SK-N-SH (cell line): ENCODE results near the gene EEFSEC. TPM values are rescaled to one million over a fixed set of nuclear protein-coding genes. Genes with fewer than 3 reads are reported as not detected.

Experiments
- CTCF ChIA-PET: fragments of 300-600, 350-600 bp; formaldehyde crosslinking; extraction: SDS; loops from one replicate; lab custom pipeline; 2021; lab: Yijun Ruan, JAX
- POLR2A ChIA-PET: fragments of 350-600 bp; sonication (Branson Sonifier 250); formaldehyde crosslinking; extraction: SDS; loops from one replicate; lab custom pipeline; 2020; ENCODE audit warnings: antibody characterized with exemption, inconsistent platforms; lab: Yijun Ruan, JAX
- DNase-seq: peaks from one replicate; pipeline ENCODE4 v3.0.0; 2012
- H2AFZ ChIP-seq: fragments of 200-600 bp; sonication (generic); 2 replicates; pipeline ENCODE4 v1.8.1; 2016; ENCODE audit warnings: antibody characterized with exemption, mild to moderate bottlenecking, low read depth
- H3F3A ChIP-seq: fragments of 200-600 bp; sonication (generic); replicated peaks from 2 replicates; pipeline ENCODE3; 2016; ENCODE audit warnings: antibody characterized with exemption, mild to moderate bottlenecking; ENCODE audit not compliant: insufficient read depth
- H3K27ac ChIP-seq, 2 experiments: fragments of 200-500 bp in 1 of 2; fragments of 200-600 bp in 1 of 2; sonication (Bioruptor generic) in 1 of 2; sonication (generic), shearing (Covaris generic) in 1 of 2; 2 replicates each; pipeline versions ENCODE4 v1.5.1 to v1.6.1; 2014 to 2016; ENCODE audit warnings: low read depth in 2 of 2, inconsistent platforms in 1 of 2, low read length in 1 of 2, mild to moderate bottlenecking in 1 of 2, mixed read lengths in 1 of 2
- H3K27me3 ChIP-seq: fragments of 200-600 bp; sonication (generic), shearing (Covaris generic); 2 replicates; pipeline ENCODE4 v1.6.1; 2016; ENCODE audit warnings: mixed run types; ENCODE audit not compliant: insufficient read depth
- H3K36me3 ChIP-seq, 2 experiments: fragments of 200-500 bp in 1 of 2; fragments of 200-600 bp in 1 of 2; sonication (Bioruptor generic) in 1 of 2; sonication (generic) in 1 of 2; replicated peaks in 1 of 2; 2 replicates each; pipeline versions ENCODE3 to v1.5.1; 2014 to 2016; ENCODE audit warnings: low read length in 1 of 2, mild to moderate bottlenecking in 1 of 2; ENCODE audit not compliant: insufficient read depth in 2 of 2, control insufficient read depth in 1 of 2
- H3K4me1 ChIP-seq, 2 experiments: fragments of 200-500 bp in 1 of 2; fragments of 200-600 bp in 1 of 2; sonication (Bioruptor generic) in 1 of 2; sonication (generic), shearing (Covaris generic) in 1 of 2; 2 replicates each; pipeline versions ENCODE4 v1.5.1 to v1.6.1; 2014 to 2016; ENCODE audit warnings: low read depth in 1 of 2, low read length in 1 of 2, mixed run types in 1 of 2; ENCODE audit not compliant: insufficient read depth in 2 of 2, control insufficient read depth in 1 of 2
- H3K4me2 ChIP-seq: fragments of 200-600 bp; sonication (generic), shearing (Covaris generic); 2 replicates; pipeline ENCODE4 v1.6.1; 2017; ENCODE audit warnings: mixed run types
- H3K4me3 ChIP-seq, 2 experiments: fragments of 200-500 bp in 1 of 2; fragments of 200-600 bp in 1 of 2; sonication (Bioruptor generic) in 1 of 2; sonication (generic), shearing (Covaris generic) in 1 of 2; 2 replicates each; pipeline versions ENCODE4 v1.5.1 to v1.8.1; 2014 to 2016; ENCODE audit warnings: low read depth in 2 of 2, inconsistent platforms in 1 of 2, low read length in 1 of 2, mild to moderate bottlenecking in 1 of 2, mixed read lengths in 1 of 2, moderate library complexity in 1 of 2
- H3K79me2 ChIP-seq: fragments of 200-600 bp; sonication (generic); 2 replicates; pipeline ENCODE4 v1.8.1; 2017; ENCODE audit warnings: mild to moderate bottlenecking; ENCODE audit not compliant: insufficient read depth
- H3K9ac ChIP-seq: fragments of 200-600 bp; sonication (generic); 2 replicates; pipeline ENCODE4 v1.6.1; 2017; ENCODE audit warnings: mixed run types
- H3K9me2 ChIP-seq: fragments of 200-600 bp; sonication (generic); 2 replicates; pipeline ENCODE4 v1.6.1; 2017; ENCODE audit warnings: mixed run types
- H3K9me3 ChIP-seq: fragments of 200-600 bp; sonication (generic); 2 replicates; pipeline ENCODE4 v1.6.1; 2017; ENCODE audit warnings: mixed run types, mild to moderate bottlenecking, moderate library complexity
- H4K20me1 ChIP-seq: fragments of 200-600 bp; sonication (generic); 2 replicates; pipeline ENCODE4 v1.6.1; 2017; ENCODE audit warnings: mild to moderate bottlenecking, mixed run types; ENCODE audit not compliant: insufficient read depth
- CHD2 ChIP-seq: fragments of 150-350 bp; IDR thresholded peaks from 2 replicates; pipeline ENCODE4 v1.6.1; 2018; ENCODE audit warnings: low read length; ENCODE audit not compliant: partially characterized antibody
- ELF1 ChIP-seq: IDR thresholded peaks from 2 replicates; pipeline ENCODE4 v1.4.0; 2012
- EP300 ChIP-seq, 2 experiments: IDR thresholded peaks; 2 replicates each; pipeline versions ENCODE4 v1.4.0 to v1.6.1; 2012; ENCODE audit warnings: borderline replicate concordance in 1 of 2, low read depth in 1 of 2, low read length in 1 of 2
- FOXJ3 ChIP-seq: sonication (generic); formaldehyde crosslinking; IDR thresholded peaks from 2 replicates; pipeline ENCODE4 v1.5.1; 2020; ENCODE audit warnings: mild to moderate bottlenecking, missing genetic modification reagents
- FOXM1 ChIP-seq: IDR thresholded peaks from 2 replicates; pipeline ENCODE4 v1.4.0; 2012; ENCODE audit warnings: low read depth, mild to moderate bottlenecking
- GABPA ChIP-seq: IDR thresholded peaks from 2 replicates; pipeline ENCODE4 v1.4.0; 2012; ENCODE audit warnings: low read depth, mild to moderate bottlenecking
- GATA2 ChIP-seq: sonication (generic); formaldehyde crosslinking; IDR thresholded peaks from 2 replicates; pipeline ENCODE4 v1.5.0; 2020; ENCODE audit warnings: mild to moderate bottlenecking, missing genetic modification reagents
- JUND ChIP-seq: IDR thresholded peaks from 2 replicates; pipeline ENCODE4 v1.4.0; 2012
- MXI1 ChIP-seq: IDR thresholded peaks from 2 replicates; pipeline ENCODE4 v1.6.1; 2012; ENCODE audit warnings: mild to moderate bottlenecking, low read depth, low read length, improper control_type of control experiment
- NFIC ChIP-seq: IDR thresholded peaks from 2 replicates; pipeline ENCODE4 v1.4.0; 2012; ENCODE audit warnings: borderline replicate concordance
- RAD21 ChIP-seq: IDR thresholded peaks from 2 replicates; pipeline ENCODE4 v1.6.1; 2012; ENCODE audit warnings: mild to moderate bottlenecking, low read length
- RCOR1 ChIP-seq: fragments of 150-350 bp; IDR thresholded peaks from 2 replicates; pipeline ENCODE4 v1.6.1; 2017; ENCODE audit warnings: antibody characterized with exemption, low read length
- SIN3A ChIP-seq: IDR thresholded peaks from 2 replicates; pipeline ENCODE4 v1.6.1; 2012; ENCODE audit warnings: low read depth, mild to moderate bottlenecking, low read length, moderate library complexity, borderline replicate concordance
- TAF1 ChIP-seq: IDR thresholded peaks from 2 replicates; pipeline ENCODE4 v1.6.1; 2012; ENCODE audit warnings: low read depth, mild to moderate bottlenecking, low read length, moderate library complexity, borderline replicate concordance
- TEAD4 ChIP-seq: IDR thresholded peaks from 2 replicates; pipeline ENCODE4 v1.4.0; 2012; ENCODE audit warnings: mild to moderate bottlenecking, borderline replicate concordance; ENCODE audit not compliant: insufficient read depth
- WGBS: methylation state at CpG from one replicate; pipeline ENCODE4 v1.1.6; 2017; ENCODE audit warnings: low lambda C conversion rate; 5-methylcytosine and 5-hydroxymethylcytosine counted together
- polyA plus RNA-seq, 3 experiments: library from polyadenylated mRNA; depleted of rRNA; stranded (reverse); fragments of >200 nt; gene quantifications; 2 replicates each; pipeline ENCODE4 v1.2.3, GENCODE V29; 2012
- TF ChIP-seq, protein P1 (sequence below): IDR thresholded peaks from 2 replicates; pipeline ENCODE4 v1.6.1; 2012; ENCODE audit warnings: mild to moderate bottlenecking, low read depth, low read length, moderate library complexity
- TF ChIP-seq, protein P2 (sequence below): fragments of 150-350 bp; IDR thresholded peaks from 2 replicates; pipeline ENCODE4 v1.6.1; 2016; ENCODE audit warnings: mild to moderate bottlenecking, low read depth, low read length

The EEFSEC gene
- polyA plus RNA-seq, 1 of the 3 experiments (the other 2 are of a cell fraction), result 12.4 TPM

DNA sequence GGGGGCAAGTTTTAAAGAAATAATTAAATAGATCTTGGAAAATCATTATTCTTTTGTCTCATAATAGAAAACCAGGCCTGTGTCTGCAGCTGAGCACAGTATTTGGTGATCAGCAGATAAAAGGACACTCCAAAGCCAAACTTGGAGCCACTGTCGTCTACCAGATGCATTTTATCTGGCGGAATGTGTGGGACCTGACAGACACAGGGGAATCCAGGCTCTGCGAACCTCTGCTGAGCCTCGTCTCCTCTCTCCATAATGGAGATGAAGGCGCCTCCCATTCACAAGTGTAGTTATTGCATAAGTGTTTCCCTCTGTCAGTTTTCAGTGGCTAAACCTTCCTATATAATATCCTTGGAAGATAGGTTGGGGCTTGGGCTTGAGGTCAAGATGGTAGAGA is 42.1 kb downstream of the EEFSEC start:
- Histone ChIP-seq H3K9ac (no peak overlapping the region), H3K4me3 (no peak overlapping the region), H3K9me3 (no peaks in the 10 kb centered on the region), H4K20me1 (no peaks in the 10 kb centered on the region), H3K79me2 (no peaks in the 10 kb centered on the region), H3K4me1 (peaks cover 0 to 44% of the 10 kb centered on the region in 2 experiments; a peak in 2 of 4 replicates), H3F3A (no peaks in the 10 kb centered on the region), H2AFZ (no peak overlapping the region), H3K36me3 (no peaks in the 10 kb centered on the region), H3K9me2 (no peaks in the 10 kb centered on the region), H3K27ac (peak overlapping the region in 1 of 2 experiments; percentile 97; a peak in 2 of 4 replicates), H3K4me2 (no peak overlapping the region), H3K27me3 (no peaks in the 10 kb centered on the region)
- ChIA-PET CTCF (interaction anchor here (0.7 to 1.5 kb wide), 5 partner anchors 31 to 189 kb away, joined by 3 to 4 read pairs (median 3); no protein-coding TSS in a partner anchor), POLR2A (interaction anchor here (0.9 kb wide), 1 partner anchor 29 kb away, joined by 5 read pairs; no protein-coding TSS in a partner anchor)
- TF ChIP-seq RAD21 (peak; percentile 27; the same call in 1 of the 2 replicates), TAF1 (no peak), CHD2 (peak; percentile 83), SIN3A (no peak), FOXJ3 (CRISPR knock-in tag) (0 out of 2 replicates have a peak, but pooled peaks have one; percentile 47), GATA2 (CRISPR knock-in tag) (peak; percentile 89), RCOR1 (peak; percentile 100), EP300 (IDR thresholded peaks at IDR 0.05; ENCODE audit: borderline replicate concordance in 1 of 2, low read depth in 1 of 2, low read length in 1 of 2) (peak in 1 of 2 experiments; percentile 88; a peak in 2 of 4 replicates), MXI1 (no peak)
- TF ChIP-seq, protein P1, sequence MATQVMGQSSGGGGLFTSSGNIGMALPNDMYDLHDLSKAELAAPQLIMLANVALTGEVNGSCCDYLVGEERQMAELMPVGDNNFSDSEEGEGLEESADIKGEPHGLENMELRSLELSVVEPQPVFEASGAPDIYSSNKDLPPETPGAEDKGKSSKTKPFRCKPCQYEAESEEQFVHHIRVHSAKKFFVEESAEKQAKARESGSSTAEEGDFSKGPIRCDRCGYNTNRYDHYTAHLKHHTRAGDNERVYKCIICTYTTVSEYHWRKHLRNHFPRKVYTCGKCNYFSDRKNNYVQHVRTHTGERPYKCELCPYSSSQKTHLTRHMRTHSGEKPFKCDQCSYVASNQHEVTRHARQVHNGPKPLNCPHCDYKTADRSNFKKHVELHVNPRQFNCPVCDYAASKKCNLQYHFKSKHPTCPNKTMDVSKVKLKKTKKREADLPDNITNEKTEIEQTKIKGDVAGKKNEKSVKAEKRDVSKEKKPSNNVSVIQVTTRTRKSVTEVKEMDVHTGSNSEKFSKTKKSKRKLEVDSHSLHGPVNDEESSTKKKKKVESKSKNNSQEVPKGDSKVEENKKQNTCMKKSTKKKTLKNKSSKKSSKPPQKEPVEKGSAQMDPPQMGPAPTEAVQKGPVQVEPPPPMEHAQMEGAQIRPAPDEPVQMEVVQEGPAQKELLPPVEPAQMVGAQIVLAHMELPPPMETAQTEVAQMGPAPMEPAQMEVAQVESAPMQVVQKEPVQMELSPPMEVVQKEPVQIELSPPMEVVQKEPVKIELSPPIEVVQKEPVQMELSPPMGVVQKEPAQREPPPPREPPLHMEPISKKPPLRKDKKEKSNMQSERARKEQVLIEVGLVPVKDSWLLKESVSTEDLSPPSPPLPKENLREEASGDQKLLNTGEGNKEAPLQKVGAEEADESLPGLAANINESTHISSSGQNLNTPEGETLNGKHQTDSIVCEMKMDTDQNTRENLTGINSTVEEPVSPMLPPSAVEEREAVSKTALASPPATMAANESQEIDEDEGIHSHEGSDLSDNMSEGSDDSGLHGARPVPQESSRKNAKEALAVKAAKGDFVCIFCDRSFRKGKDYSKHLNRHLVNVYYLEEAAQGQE, result no peak
- peak; percentile 67 for DNase-seq
- WGBS, result 85% methylated on average over 5 of the region's 5 CpGs

DNA sequence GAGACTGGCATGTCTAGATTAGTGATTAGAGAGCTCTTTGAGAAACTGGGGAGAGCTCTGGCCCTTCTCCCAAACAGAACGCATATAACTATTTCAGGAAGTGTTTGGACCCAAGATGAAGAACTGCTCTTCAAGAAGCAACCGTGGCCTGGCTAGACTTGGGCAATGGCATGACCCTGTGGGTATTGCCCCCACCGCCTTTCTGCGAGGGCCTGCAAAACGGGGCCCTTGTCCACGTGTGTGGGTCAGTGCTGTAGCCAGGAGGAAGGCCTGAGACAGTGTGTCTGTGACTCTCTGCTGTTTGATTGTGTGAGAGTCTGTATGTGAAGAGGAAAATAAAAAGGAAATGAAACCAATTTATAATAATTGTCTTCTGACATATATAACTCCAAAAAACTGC is 42.5 kb downstream of the EEFSEC start:
- no peak overlapping the region for H3K4me2 ChIP-seq
- ChIA-PET CTCF (interaction anchor here (1.5 kb wide), 1 partner anchor 41 kb away, joined by 4 read pairs; no protein-coding TSS in a partner anchor), POLR2A (no interaction called here)
- 77% methylated on average over 6 of the region's 6 CpGs for WGBS
- H3K36me3 ChIP-seq, result no peaks in the 10 kb centered on the region
- no peaks in the 10 kb centered on the region for H3K79me2 ChIP-seq
- no peaks in the 10 kb centered on the region for H4K20me1 ChIP-seq
- no peak for TF ChIP-seq GABPA
- no peak for TF ChIP-seq NFIC
- TF ChIP-seq FOXJ3 (CRISPR knock-in tag), result no peak
- TF ChIP-seq, protein P2, sequence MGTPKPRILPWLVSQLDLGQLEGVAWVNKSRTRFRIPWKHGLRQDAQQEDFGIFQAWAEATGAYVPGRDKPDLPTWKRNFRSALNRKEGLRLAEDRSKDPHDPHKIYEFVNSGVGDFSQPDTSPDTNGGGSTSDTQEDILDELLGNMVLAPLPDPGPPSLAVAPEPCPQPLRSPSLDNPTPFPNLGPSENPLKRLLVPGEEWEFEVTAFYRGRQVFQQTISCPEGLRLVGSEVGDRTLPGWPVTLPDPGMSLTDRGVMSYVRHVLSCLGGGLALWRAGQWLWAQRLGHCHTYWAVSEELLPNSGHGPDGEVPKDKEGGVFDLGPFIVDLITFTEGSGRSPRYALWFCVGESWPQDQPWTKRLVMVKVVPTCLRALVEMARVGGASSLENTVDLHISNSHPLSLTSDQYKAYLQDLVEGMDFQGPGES, result no peak
- TF ChIP-seq ELF1, result no peak
- no peak for TF ChIP-seq FOXM1
- TF ChIP-seq, protein P1, result no peak
- no peak for TF ChIP-seq EP300 (IDR thresholded peaks at IDR 0.05; ENCODE audit: borderline replicate concordance in 1 of 2, low read depth in 1 of 2, low read length in 1 of 2)
- TF ChIP-seq JUND, result no peak
- TF ChIP-seq TEAD4, result no peak
- H3K4me3 ChIP-seq, result no peak overlapping the region
- H3K27ac ChIP-seq, result peak overlapping the region in 1 of 2 experiments; percentile 97; a peak in 2 of 4 replicates
- H3K9me3 ChIP-seq, result no peaks in the 10 kb centered on the region
- no peak overlapping the region for H3K9ac ChIP-seq
- no peaks in the 10 kb centered on the region for H3K9me2 ChIP-seq
- peaks cover 0 to 44% of the 10 kb centered on the region in 2 experiments; a peak in 2 of 4 replicates for H3K4me1 ChIP-seq
- H3K27me3 ChIP-seq, result no peaks in the 10 kb centered on the region
- H2AFZ ChIP-seq, result no peak overlapping the region
- H3F3A ChIP-seq, result no peaks in the 10 kb centered on the region
- DNase-seq, result no peak
